CD1c-positive myeloid dendritic cell (primary cell): ENCODE results near the gene KIF16B.

Experiments
- DNase-seq: peaks from one replicate; pipeline ENCODE4 v3.0.0-alpha.2; 2016; ENCODE audit errors: extremely low spot score

The KIF16B gene

DNA sequence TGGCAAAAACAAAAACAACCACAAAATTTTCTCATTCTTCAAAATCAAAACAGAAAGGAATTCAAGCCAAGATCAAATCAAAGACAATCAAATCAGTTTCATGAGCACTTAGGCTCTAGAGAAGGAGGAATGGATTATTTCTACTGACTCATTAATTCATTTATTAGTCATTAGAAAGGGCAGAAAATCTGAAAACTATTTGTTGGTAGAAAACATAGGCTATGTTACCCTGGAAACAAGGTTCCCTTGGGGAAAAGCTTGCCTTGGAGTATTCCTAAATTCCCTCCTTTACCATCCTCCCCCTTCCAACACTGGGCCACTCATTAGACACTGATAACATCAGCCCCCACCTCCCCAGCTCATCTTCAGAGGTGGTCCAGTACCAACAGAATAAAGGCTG, 17.5 kb downstream of the KIF16B start:
- DNase-seq, result no peak

DNA sequence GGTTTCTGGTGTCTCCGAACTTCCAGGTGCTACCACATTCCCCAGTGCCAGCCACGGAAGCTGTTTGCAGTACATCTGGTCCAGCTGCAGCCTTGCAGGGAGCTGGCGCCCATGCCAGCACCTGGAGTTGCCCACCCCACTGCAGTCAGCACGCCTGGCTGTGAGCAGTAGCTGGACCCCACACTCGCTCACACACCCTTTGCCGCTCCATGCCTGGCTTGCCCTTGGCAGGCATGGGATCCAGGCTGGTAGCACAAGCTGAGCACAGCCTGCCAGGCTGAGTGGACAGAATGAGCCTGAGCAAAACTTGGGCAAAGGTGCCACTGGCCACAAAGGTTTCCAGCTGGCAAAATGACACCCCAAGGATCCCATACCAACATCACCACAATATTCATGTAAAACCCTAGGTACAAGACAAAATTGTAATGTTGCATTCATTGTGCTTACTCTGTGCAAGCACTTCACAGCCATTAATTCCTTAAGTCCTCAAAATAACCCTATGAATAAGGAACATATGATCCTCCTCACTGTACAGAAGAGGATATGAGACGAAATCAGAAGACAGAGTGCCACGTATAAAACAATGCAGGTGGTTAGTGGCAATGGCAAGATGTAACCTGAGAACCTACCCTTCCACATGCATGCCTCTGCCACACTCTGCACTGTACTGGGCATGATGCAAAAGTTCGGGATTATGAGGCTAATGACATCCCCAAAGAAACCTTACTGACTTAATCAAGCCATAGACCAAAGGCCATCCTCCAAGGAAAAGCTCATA, 18.3 kb downstream of the KIF16B start:
- no peak for DNase-seq

DNA sequence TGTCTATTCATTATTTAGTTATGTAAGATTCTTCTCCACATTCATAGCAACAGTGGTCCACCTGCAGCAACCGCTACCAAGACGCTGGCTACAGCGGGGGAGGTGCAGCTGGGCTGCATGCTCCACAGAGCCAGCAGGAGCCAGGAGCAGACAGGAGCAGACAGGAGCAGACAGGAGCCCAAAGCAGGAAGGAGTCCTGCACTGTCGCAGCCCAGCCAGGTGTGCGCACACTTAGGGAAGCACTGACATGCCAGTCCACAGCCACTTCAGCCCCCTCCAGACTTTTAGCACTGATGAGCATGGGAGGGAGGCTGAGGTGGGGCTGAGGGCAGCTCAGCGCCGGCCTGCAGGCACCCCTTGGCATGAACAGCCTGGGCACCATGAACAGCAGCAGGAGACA, 19.6 kb downstream of the KIF16B start:
- no peak for DNase-seq

DNA sequence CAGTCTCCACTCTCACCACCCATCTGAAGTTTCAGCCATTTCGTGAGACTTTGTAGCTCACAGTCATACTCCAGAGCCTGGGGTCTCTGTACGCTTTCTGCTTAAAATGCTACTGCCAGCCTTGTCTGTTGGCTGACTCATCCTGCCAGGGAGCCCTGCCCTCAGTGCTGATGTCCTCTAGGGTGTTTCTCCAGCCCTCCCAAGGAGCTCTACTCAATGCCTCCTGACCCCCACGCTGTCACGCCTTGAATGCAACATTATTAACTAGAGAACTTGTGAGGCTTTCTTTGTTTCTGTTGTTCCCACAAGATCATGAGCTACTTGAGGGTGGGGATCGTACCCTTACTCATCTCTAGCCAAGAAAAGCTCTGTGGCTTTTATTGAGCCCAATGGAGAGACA, 20.1 kb downstream of the KIF16B start:
- no peak for DNase-seq

DNA sequence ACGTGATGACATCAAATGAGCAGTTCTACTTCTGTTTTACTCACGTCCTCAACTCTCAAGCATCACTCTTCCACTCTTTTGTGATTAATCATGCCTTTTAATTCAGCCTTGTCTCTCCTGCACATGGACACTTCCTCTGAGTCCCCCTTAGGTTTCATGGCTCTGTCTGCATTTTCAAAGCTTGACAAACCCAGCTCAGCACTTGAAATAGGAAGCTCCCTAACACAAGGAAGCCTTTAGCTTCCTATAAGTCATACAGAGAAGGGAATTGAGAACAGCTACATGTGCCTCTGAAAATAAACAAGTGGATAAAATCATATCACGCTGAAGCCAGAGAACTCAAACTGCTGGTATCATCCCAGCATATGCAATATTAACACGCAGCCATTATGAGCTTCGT, 21.2 kb downstream of the KIF16B start:
- DNase-seq, result peak; percentile 56

DNA sequence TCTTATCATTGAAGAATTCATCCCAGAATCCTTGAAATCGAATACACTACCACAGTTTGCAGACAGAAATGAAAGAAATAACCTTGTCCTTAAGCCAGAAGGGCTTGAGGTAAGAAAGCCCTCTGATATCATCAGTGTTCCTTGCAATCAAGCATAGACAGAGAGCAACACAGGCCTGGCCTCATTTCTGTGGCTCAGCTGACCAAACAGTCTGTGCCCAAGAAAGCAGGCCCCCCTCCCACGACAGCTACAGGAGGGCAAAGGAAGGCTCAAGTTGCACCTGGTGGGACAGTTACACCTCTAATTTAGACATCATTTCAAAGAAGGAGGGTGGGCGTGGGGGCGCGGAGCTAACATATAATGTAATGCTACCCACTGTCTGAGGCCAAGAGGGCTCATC, 21.6 kb downstream of the KIF16B start:
- no peak for DNase-seq

DNA sequence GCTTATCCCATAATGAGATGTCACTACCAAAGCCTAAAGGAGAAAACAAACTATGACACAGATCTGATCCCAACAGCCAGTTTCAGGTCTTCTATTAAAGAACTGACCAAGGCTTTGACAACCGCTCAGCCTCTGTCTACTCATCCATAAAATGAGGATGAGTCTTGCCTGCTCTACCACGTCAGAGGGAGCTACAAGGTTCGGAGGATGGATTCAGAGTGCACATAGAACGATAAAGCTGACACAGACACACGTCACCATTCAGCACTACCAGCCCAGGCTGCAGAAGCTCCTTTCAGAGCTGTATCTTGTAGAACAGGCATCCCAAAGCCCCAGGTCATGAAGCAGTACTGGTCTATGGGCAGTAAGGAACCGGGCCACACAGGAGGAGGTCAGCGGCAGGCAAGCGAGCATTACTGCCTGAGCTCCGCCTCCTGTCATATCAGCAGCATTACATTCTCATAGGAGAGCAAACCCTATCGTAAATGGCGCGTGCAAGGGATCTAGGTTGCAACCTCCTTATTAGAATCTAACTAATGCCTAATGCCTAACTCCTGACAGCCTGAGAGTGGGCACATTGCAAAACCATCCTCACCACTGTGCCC, 25.1 kb downstream of the KIF16B start:
- no peak for DNase-seq

DNA sequence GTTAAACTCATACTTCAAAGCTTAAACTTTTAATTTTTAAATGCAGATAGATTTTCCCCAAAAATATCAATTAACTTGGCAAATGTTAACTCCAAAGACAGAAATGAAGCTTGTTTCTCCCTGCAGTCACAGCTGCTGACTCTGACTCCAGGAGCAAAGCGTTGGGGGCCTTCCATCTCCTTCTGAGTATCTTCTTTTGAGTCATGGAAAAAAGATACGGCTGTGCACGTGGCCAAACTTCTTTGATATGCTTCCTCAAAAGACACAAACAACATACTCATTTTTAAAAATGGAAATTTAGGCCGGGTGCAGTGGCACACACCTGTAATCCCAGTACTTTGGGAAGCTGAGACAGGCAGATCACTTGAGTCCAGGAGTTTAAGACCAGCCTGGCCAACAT, 28.3 kb downstream of the KIF16B start:
- no peak for DNase-seq

DNA sequence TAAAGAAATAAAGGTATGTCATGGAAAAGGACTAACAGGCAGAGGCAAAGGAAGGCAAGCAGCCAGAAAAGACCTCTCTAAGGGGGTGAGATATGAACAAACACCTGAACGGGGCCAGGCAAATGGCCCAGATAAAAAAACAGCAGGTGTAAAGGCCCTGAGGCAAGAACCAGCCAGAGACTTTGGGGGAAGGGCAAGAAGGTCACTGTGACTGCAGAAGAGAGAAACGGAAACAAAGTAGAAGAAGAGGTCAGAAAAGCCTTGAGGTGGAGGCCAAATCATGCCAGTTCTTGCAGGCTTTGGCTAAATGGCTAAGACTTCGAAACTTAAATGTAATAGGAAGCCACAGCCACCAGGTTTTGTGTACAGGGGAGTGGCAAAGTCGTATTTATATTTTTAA, 30.8 kb downstream of the KIF16B start:
- DNase-seq, result no peak

DNA sequence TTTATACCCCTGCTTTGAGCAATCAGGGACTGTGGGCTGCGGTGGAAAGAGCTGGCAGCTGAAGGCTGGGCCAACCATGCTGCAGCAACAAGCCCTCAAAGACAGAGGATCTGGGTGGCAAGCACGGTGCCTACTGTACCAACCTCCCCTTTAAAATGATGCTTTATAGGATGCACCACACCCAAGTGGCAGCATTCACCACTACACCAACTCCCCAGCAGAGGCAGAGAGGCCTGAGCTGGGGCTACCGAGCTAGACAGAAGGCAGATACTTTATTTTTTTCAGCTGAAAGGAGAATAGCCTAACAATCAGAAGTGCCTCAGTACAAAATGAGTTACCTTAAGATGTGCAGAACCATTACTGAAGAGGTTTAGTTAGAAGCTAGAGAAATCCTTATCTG, 31.4 kb downstream of the KIF16B start:
- no peak for DNase-seq

DNA sequence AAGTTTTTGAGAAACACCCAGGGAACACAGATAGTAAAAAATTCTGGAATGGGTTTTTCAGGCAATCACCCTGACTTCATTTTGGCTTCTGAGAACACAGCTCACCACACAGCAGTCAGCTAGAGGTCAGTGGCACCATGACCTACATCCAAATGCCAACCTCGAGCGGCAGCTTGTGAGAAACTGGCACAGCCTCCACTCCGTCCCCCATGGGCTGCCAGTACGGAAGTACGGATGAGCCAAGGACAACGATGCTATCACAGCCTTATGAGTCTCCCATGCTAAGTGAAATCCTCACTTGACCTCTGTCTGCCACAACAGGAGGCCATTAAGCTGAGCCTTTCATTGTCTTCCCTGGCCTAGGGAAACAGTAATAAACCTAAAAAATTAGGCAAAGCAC, 32.0 kb downstream of the KIF16B start:
- DNase-seq, result no peak

DNA sequence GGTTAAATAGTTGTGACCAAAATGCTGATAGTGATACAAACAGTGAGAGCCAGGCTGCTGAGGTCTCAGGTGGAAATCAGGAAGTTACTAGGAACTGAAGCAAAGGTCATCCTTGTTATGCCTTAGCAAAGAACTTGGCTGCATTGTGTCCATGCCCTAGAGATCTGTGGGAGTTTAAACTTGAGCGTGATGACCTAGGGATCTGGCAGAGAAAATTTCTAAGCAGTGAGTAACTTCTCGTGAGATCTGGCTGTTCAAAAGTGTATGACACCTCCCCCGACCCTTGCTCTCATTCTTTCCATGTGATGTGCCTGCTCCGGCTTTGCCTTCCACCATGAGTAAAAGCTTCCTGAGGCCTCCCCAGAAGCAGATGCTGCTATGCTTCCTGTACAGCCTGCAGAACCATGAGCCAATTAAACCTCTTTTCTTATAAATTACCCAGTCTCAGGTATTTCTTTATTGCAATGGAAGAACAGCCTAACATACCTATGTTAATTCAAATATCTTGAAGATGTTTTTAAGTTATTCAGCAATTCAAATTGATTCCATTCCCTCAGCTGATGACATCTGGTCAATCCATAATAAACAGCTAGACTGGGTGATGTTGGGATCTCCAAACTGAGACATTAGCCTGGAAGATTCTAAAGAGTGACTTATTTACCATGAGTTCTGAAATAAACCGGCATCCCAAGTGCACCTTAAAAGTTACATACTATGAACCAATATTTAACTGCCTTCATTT, 33.8 kb downstream of the KIF16B start:
- no peak for DNase-seq

DNA sequence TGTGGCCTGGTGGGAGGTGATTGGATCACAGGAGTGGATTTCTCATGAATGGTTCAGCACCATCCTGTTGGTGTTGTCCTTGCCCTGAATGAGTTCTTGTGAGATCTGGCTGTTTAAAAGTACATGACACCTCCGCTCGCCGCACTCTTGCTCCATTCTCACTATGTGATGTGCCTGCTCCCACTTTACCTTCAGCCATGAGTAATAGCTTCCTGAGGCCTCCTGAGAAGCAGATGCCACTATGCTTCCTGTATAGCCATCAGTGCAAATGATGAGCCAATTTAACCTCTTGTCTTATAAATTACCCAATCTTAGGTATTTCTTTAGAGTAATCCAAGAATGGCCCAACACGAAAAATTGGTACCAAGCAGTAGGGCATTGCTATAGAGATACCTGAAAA, 34.5 kb downstream of the KIF16B start:
- DNase-seq, result no peak

DNA sequence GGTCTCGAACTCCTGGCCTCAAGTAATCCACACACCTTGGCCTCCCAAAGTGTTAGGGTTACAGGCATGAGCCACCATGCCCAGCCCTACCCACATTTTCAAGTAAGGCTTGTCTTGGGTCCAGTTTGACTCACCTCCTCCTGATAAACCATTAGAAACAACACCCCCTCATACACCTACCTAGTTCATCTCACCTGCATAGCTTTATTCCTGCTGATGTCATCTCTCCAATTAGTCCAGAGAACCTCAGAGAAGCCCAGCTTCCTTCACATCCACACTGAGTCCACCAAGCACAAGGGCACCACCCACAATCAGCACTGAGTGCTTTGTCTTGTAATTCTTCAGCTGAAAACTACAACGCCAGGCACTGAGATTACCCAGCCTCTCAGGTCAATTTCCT, 35.3 kb downstream of the KIF16B start:
- DNase-seq, result no peak

DNA sequence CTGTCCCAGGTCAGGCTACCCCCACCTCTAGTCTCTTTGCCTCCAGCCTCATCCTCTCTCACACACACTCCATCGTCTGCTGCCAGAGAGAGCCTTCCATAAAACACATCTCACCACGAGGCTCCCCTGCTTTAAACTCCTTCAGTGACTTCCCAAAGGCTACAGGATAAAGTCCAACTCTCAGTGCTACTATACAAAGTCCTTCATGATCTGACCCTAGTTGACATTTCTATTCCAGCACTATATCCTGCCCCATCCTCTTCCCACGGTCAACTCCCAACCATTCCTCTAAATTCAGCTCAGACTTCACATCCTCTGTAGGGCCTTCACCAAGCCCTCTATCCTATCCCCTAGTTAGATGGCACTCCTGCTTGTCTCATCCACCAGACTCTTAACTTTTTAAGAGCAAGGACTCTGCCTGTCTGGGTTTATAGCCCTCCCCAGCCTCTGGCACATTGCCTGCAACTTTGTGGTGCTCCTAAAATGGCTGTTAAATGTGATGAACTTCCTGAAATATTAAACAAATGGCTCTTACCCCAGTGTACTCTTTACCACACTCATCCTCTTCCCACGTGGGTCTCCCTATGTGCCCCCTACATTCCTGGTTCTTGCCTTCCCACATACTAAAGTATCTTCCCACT, 36.1 kb downstream of the KIF16B start:
- DNase-seq, result no peak

DNA sequence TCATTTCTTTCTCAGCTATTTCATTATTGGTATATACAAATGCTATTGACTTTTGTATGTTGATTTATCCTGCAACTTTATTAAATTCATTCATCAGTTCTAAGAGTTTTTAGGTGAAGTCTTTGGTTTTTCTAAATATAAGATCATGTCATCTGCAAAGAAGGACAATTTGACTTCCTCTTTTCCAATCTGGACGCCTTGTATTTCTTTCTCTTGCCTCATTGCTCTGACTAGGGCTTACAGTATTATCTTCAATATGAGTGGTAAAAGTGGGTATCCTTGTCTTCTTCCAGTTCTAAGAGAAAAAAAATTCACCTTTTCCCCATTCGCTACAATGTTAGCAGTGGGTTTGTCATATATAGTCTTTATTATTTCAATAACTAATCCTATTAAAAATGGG, 38.0 kb downstream of the KIF16B start:
- DNase-seq, result no peak

DNA sequence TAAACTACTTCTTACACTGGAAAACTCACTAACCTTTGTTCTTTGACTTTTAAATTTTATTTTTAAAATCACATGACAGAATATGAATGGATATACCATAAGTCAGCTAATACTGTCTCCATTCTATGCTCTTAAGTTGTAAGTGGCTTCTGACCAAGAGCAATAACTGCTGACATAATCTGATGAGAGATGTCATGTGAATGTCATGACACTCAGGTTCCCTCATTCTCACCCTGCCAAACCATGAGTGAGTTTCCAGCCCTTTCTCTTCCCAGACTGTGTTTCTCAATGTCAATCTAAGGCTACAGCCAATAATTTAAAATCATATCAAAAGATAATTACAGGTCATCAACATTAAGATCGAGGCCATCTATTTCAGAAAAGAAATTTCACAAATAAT, 39.7 kb downstream of the KIF16B start:
- DNase-seq, result no peak

DNA sequence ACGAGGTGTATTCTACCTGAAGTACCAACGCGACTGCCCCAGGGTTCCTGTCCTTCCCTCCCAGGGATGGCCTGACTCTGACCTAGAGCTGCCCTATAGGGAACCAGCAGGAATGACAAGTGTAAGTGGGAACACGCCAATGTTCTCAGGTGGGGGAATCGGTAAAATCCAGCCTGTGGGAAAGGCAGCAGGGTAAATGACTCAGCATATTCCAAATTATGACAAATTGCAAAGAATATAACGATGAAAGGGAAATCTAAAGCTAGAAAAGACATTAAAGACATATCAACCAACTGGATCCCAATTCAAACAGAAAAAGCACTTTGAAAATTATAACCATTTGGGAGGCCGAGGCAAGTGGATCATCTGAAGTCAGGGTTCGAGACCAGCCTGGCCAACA, 41.8 kb downstream of the KIF16B start:
- DNase-seq, result no peak

DNA sequence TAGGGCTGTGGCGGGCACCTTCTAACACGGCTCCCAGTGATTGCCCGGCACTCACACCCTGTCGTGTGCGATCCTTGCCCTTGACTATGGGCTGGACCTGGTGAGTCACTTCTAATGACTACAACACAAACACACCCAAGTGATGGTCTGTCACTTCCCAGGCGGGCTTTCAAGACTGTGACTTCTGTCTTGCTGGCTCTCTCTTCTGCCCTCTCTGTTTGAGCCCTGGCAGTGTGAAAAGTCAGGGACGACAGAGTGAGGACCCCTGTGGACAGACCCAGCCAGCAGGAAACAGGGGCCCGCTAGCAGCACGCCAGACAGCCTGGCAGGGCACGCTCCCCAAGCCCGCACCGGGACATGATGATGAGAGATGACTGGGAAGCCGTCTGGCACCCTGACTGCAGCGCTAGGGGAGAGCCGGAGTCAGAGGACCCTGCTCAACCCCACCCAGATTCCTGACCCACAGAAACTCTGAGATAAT, 43.0 kb downstream of the KIF16B start:
- no peak for DNase-seq

DNA sequence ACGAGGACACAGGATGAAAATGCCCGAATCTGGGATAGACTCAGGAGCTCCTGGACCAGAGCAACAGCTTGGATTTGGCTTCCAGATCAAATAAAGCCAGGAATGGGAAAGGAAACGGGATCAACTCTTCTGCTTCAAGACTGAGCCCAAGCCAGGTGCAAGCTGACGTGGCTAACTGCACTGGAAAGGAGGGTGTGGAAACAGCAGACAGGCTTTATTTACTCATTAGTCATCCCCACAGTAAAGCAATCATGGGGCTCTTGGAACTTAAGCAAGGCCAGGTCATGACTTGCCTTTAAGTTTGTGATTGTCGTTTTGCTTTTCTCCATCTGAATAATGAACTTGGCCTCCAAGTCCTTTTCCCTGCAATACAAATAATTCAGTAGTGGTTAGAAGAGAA, 45.2 kb downstream of the KIF16B start:
- no peak for DNase-seq

DNA sequence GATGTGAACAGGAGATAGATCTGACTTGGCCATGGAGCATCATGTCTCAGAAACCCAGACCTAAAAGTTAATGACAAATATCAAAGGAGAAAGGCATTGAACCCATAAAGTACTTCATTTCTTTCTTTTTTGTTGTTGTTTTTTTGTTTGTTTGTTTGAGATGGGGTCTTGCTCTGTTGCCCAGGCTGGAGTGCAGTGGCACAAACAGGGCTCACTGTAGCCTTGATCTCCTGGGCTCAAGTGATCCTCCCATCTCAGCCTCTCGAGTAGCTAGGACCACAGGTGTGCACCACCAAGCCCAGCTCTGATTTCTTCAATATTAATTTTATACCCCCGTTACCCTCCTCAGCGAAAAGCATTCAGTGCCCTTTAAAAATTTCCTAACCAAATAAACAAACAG, 45.8 kb downstream of the KIF16B start:
- no peak for DNase-seq
